Left cardiac atrium (tissue), 4 donors: Measurements from ENCODE around the gene ERO1B. TPM values are rescaled to one million over a fixed set of nuclear protein-coding genes. Genes with fewer than 3 reads are reported as not detected.
A peak's percentile ranks its signal among the peaks of the same experiment; 100 is the strongest.
"Not testable (repeated sequence)": the region's sequence is repeated elsewhere in the genome, so short reads cannot be mapped to it uniquely, and the experiment has no call there.

Experiments used
- ATAC-seq, 2 donors: fragments of 200-7000 bp; cut with Tn5 transposase; one replicate each; pipeline ENCODE4 v1.9.1; 2020; ENCODE audit warnings: mild to moderate bottlenecking in 2 of 2, moderate library complexity in 2 of 2
- DNase-seq: peaks from one replicate; pipeline ENCODE4 v3.0.0-alpha.2; 2020
- intact Hi-C, 2 donors: fragments of 100-400 bp; cut with DNase I; formaldehyde crosslinking; loops; one replicate each; pipeline versions ENCODE4 v1.14.1 to v1.15.1; 2022 to 2023
- total RNA-seq, 2 donors: library from RNA; stranded (reverse); fragmentation: NEBNext Ultra II Directional; extraction: Animal tissue kit (Norgen Biotek cat#: 25700); gene quantifications; one replicate each; pipeline ENCODE4 v1.2.1, GENCODE V29; 2021
- donor health status: DM: no; HTN: yes; CAD: no.
- donor health status: DM: no; HTN: yes; CAD: no; lungs with severe emphysema.
- donor health status: DM: yes; HTN: yes; CAD: no.
- donor health status: Dilated cardiomyopathy.

The ERO1B gene
- total RNA-seq, 2 donors from 2014 or later = 4.7 to 5.5 TPM

- no peak for ATAC-seq
- intact Hi-C loops = no loop called here
- DNase-seq = no peak
Measured at GRCh38 chr1:236204656-236205055, 77.1 kb downstream of the ERO1B start.

GRCh38 chr1:236204039-236204438, 77.7 kb downstream of the ERO1B start:
- intact Hi-C loops = no loop called here
- no peak for ATAC-seq
- no peak for DNase-seq

GRCh38 chr1:236201786-236202185, 80.0 kb downstream of the ERO1B start:
- intact Hi-C loops = no loop called here
- DNase-seq (no peak), ATAC-seq (no peak)

- ATAC-seq (no peak), DNase-seq (no peak)
- intact Hi-C loops = no loop called here
Measured at GRCh38 chr1:236200925-236201324, 80.8 kb downstream of the ERO1B start.

- ATAC-seq (no peak), DNase-seq (no peak)
- intact Hi-C loops = no loop called here
Measured at GRCh38 chr1:236193184-236193583, 88.6 kb downstream of the ERO1B start.

- ATAC-seq, intact Hi-C loops, DNase-seq: not testable (repeated sequence)
Measured at GRCh38 chr1:236188084-236188483, 93.7 kb downstream of the ERO1B start.

- intact Hi-C loops, DNase-seq: not testable (repeated sequence)
Measured at GRCh38 chr1:236186471-236186870, 95.3 kb downstream of the ERO1B start.

GRCh38 chr1:236185687-236186086, 96.1 kb downstream of the ERO1B start:
- intact Hi-C loops = no loop called here
- ATAC-seq (no peak), DNase-seq (no peak)

More at GRCh38 chr1:236186471-236186870, 95.3 kb downstream of the ERO1B start:
- not testable (repeated sequence) for ATAC-seq

GRCh38 chr1:236181059-236181458, 100.7 kb downstream of the ERO1B start:
- no peak for DNase-seq
- ATAC-seq = no peak
- intact Hi-C loops = no loop called here

- ATAC-seq (no peak), DNase-seq (no peak)
- intact Hi-C loops = loop anchor here in 1 of 2 donors (5.0 kb wide), 1 partner anchor 67 kb away; no protein-coding TSS in a partner anchor
Measured at GRCh38 chr1:236179634-236180033, 102.1 kb downstream of the ERO1B start.

GRCh38 chr1:236176337-236177336, 105.1 kb downstream of the ERO1B start:
- ATAC-seq (peak; percentile 23 to 47), DNase-seq (no peak)
- intact Hi-C loops = loop anchor here in 1 of 2 donors (5.0 kb wide), 1 partner anchor 64 kb away; no protein-coding TSS in a partner anchor

GRCh38 chr1:236175642-236176336, 106.0 kb downstream of the ERO1B start:
- no peak for ATAC-seq
- DNase-seq = no peak
- intact Hi-C loops = loop anchor here in 1 of 2 donors (5.0 kb wide), 1 partner anchor 63 kb away; no protein-coding TSS in a partner anchor

GRCh38 chr1:236173174-236173767, 108.5 kb downstream of the ERO1B start:
- ATAC-seq (no peak), DNase-seq (no peak)
- intact Hi-C loops = no loop called here

- DNase-seq (no peak), ATAC-seq (no peak)
- intact Hi-C loops = no loop called here
Measured at GRCh38 chr1:236172041-236172579, 109.6 kb downstream of the ERO1B start.

GRCh38 chr1:236168716-236169429, 112.9 kb downstream of the ERO1B start:
- ATAC-seq (peak in 1 of 2 donors; percentile 52), DNase-seq (peak; percentile 73)
- intact Hi-C loops = no loop called here

GRCh38 chr1:236167578-236167977, 114.2 kb downstream of the ERO1B start:
- ATAC-seq = no peak
- intact Hi-C loops = no loop called here
- no peak for DNase-seq

GRCh38 chr1:236167154-236167553, 114.6 kb downstream of the ERO1B start:
- intact Hi-C loops = no loop called here
- DNase-seq (no peak), ATAC-seq (no peak)

GRCh38 chr1:236166041-236166440, 115.7 kb downstream of the ERO1B start:
- no peak for ATAC-seq
- DNase-seq = no peak
- intact Hi-C loops = no loop called here
